WTC11 (cell line): Measurements from ENCODE around the gene ALK. TPM values are rescaled to one million over a fixed set of nuclear protein-coding genes. Genes with fewer than 3 reads are reported as not detected.

Experiments
- ATAC-seq: fragments of 200-7000 bp; cut with Tn5 transposase; 2 replicates; pipeline ENCODE4 v1.10.0; 2021; ENCODE audit warnings: mild to moderate bottlenecking, moderate library complexity
- CTCF ChIA-PET: fragments of 300-600 bp; sonication (Branson Sonifier 250); formaldehyde crosslinking; loops from one replicate; lab custom pipeline; 2021; ENCODE audit warnings: antibody characterized with exemption; lab: Charles Lee
- POLR2A ChIA-PET: fragments of 350-600 bp; sonication (Branson Sonifier 250); formaldehyde crosslinking; loops from one replicate; lab custom pipeline; 2021; ENCODE audit warnings: antibody characterized with exemption; lab: Charles Lee
- DNase-seq: peaks from one replicate; pipeline ENCODE4 v3.0.0; 2021; ENCODE audit warnings: low spot score
- H3K27ac Mint-ChIP-seq: 2 replicates; pipeline ENCODE4 v1.8.0; 2021; ENCODE audit warnings: mixed read lengths
- H3K27me3 Mint-ChIP-seq: 2 replicates; pipeline ENCODE4 v1.8.0; 2021; ENCODE audit warnings: low read depth, mild to moderate bottlenecking, moderate library complexity, mixed read lengths
- H3K36me3 Mint-ChIP-seq: 2 replicates; pipeline ENCODE4 v1.8.0; 2021; ENCODE audit warnings: mixed read lengths
- H3K4me1 Mint-ChIP-seq: 2 replicates; pipeline ENCODE4 v1.8.0; 2022; ENCODE audit warnings: mixed read lengths
- H3K4me3 Mint-ChIP-seq: 2 replicates; pipeline ENCODE4 v1.8.0; 2021; ENCODE audit warnings: mild to moderate bottlenecking, moderate library complexity, mixed read lengths
- H3K9me3 Mint-ChIP-seq: 2 replicates; pipeline ENCODE4 v1.8.0; 2021; ENCODE audit warnings: mixed read lengths
- CBFB ChIP-seq: sonication (generic); formaldehyde crosslinking; IDR thresholded peaks from 2 replicates; pipeline ENCODE4 v1.8.1; 2022; ENCODE audit warnings: mild to moderate bottlenecking, low read depth, missing genetic modification reagents
- CREB1 ChIP-seq: sonication (generic); formaldehyde crosslinking; IDR thresholded peaks from 2 replicates; pipeline ENCODE4 v1.8.0; 2023; ENCODE audit warnings: mild to moderate bottlenecking, missing genetic modification reagents
- CREM ChIP-seq: sonication (generic); formaldehyde crosslinking; IDR thresholded peaks from 2 replicates; pipeline ENCODE4 v1.8.1; 2022; ENCODE audit warnings: mild to moderate bottlenecking, missing genetic modification reagents, moderate library complexity
- E2F1 ChIP-seq: sonication (generic); formaldehyde crosslinking; IDR thresholded peaks from 2 replicates; pipeline ENCODE4 v1.8.0; 2022; ENCODE audit warnings: mild to moderate bottlenecking, missing genetic modification reagents
- E2F4 ChIP-seq: sonication (generic); formaldehyde crosslinking; IDR thresholded peaks from 2 replicates; pipeline ENCODE4 v1.8.1; 2022; ENCODE audit warnings: low read depth, mild to moderate bottlenecking, moderate library complexity, missing genetic modification reagents, borderline replicate concordance
- ELF4 ChIP-seq: sonication (generic); formaldehyde crosslinking; IDR thresholded peaks from 2 replicates; pipeline ENCODE4 v1.8.1; 2022; ENCODE audit warnings: low read depth, mild to moderate bottlenecking, moderate library complexity, missing genetic modification reagents
- HMGA2 ChIP-seq: fragments of 250-450 bp; sonication (Bioruptor Pico); IDR thresholded peaks from 2 replicates; pipeline ENCODE4 v1.4.0; 2021; ENCODE audit warnings: mild to moderate bottlenecking, moderate library complexity
- MYBL2 ChIP-seq: sonication (generic); formaldehyde crosslinking; IDR thresholded peaks from 2 replicates; pipeline ENCODE4 v1.8.1; 2023; ENCODE audit warnings: mild to moderate bottlenecking, moderate library complexity, missing genetic modification reagents
- NFATC4 ChIP-seq: fragments of 250-450 bp; sonication (Bioruptor Pico); IDR thresholded peaks from 2 replicates; pipeline ENCODE4 v1.9.0; 2021; ENCODE audit warnings: mild to moderate bottlenecking
- NFE2L1 ChIP-seq: sonication (generic); formaldehyde crosslinking; IDR thresholded peaks from 2 replicates; pipeline ENCODE4 v1.8.1; 2023; ENCODE audit warnings: missing genetic modification reagents
- NFYB ChIP-seq: sonication (generic); formaldehyde crosslinking; conservative IDR thresholded peaks from 2 replicates; pipeline ENCODE4 v1.8.0; 2022; ENCODE audit warnings: low read depth, missing genetic modification reagents
- NR2C2 ChIP-seq: sonication (generic); formaldehyde crosslinking; IDR thresholded peaks from 2 replicates; pipeline ENCODE4 v1.8.0; 2022; ENCODE audit warnings: mild to moderate bottlenecking, missing genetic modification reagents
- PRDM15 ChIP-seq: sonication (generic); formaldehyde crosslinking; IDR thresholded peaks from 2 replicates; pipeline ENCODE4 v1.8.0; 2022; ENCODE audit warnings: missing genetic modification reagents
- PRRX2 ChIP-seq: fragments of 250-450 bp; sonication (Bioruptor Pico); IDR thresholded peaks from 2 replicates; pipeline ENCODE4 v1.8.0; 2021; ENCODE audit warnings: mild to moderate bottlenecking
- RORB ChIP-seq: fragments of 250-450 bp; sonication (Bioruptor Pico); IDR thresholded peaks from 2 replicates; pipeline ENCODE4 v1.9.0; 2021; ENCODE audit warnings: mild to moderate bottlenecking
- SOX15 ChIP-seq: fragments of 250-450 bp; sonication (Bioruptor Pico); IDR thresholded peaks from 2 replicates; pipeline ENCODE4 v1.9.0; 2021; ENCODE audit warnings: mild to moderate bottlenecking
- SP1 ChIP-seq: sonication (generic); formaldehyde crosslinking; conservative IDR thresholded peaks from 2 replicates; pipeline ENCODE4 v1.8.1; 2022; ENCODE audit warnings: missing genetic modification reagents
- TCF7 ChIP-seq: sonication (generic); formaldehyde crosslinking; IDR thresholded peaks from 2 replicates; pipeline ENCODE4 v1.8.0; 2022; ENCODE audit warnings: mild to moderate bottlenecking, low read depth, missing genetic modification reagents, moderate library complexity
- TEAD1 ChIP-seq: sonication (generic); formaldehyde crosslinking; IDR thresholded peaks from 2 replicates; pipeline ENCODE4 v1.8.0; 2022; ENCODE audit warnings: mild to moderate bottlenecking, missing genetic modification reagents
- TEAD4 ChIP-seq: sonication (generic); formaldehyde crosslinking; IDR thresholded peaks from 2 replicates; pipeline ENCODE4 v1.8.0; 2022; ENCODE audit warnings: mild to moderate bottlenecking, missing genetic modification reagents
- ZNF219 ChIP-seq: sonication (generic); formaldehyde crosslinking; IDR thresholded peaks from 2 replicates; pipeline ENCODE4 v1.8.0; 2023; ENCODE audit warnings: missing genetic modification reagents, mild to moderate bottlenecking, borderline replicate concordance
- ZNF281 ChIP-seq: sonication (generic); formaldehyde crosslinking; IDR thresholded peaks from 2 replicates; pipeline ENCODE4 v1.8.0; 2023; ENCODE audit warnings: mild to moderate bottlenecking, missing genetic modification reagents
- ZNF416 ChIP-seq: fragments of 250-450 bp; sonication (Bioruptor Pico); IDR thresholded peaks from 2 replicates; pipeline ENCODE4 v1.9.0; 2021; ENCODE audit warnings: mild to moderate bottlenecking, inconsistent platforms
- ZNF423 ChIP-seq: fragments of 250-450 bp; sonication (Bioruptor Pico); IDR thresholded peaks from 2 replicates; pipeline ENCODE4 v2.1.2; 2022; ENCODE audit warnings: mild to moderate bottlenecking, moderate library complexity
- ZNF425 ChIP-seq: fragments of 250-450 bp; sonication (Bioruptor Pico); conservative IDR thresholded peaks from 2 replicates; pipeline ENCODE4 v1.9.0; 2021; ENCODE audit warnings: mild to moderate bottlenecking
- ZNF512 ChIP-seq: sonication (generic); formaldehyde crosslinking; IDR thresholded peaks from 2 replicates; pipeline ENCODE4 v1.8.1; 2022; ENCODE audit warnings: missing genetic modification reagents, borderline replicate concordance
- ZNF671 ChIP-seq: fragments of 250-450 bp; sonication (Bioruptor Pico); IDR thresholded peaks from 2 replicates; pipeline ENCODE4 v1.8.0; 2021; ENCODE audit warnings: mild to moderate bottlenecking
- total RNA-seq: library from RNA; stranded (reverse); gene quantifications from 3 replicates; pipeline ENCODE4 v1.2.3, GENCODE V29; 2021

The ALK gene
- total RNA-seq, 1 experiment from 2014 or later, result not detected

- TF ChIP-seq PRRX2 (CRISPR knock-in tag), result no peak
- no peak for TF ChIP-seq SOX15 (CRISPR knock-in tag)
- no peak for TF ChIP-seq PRDM15 (CRISPR knock-in tag)
- TF ChIP-seq CBFB (CRISPR knock-in tag), result no peak
- TF ChIP-seq RORB (CRISPR knock-in tag), result no peak
- TF ChIP-seq ZNF416 (CRISPR knock-in tag), result no peak
- no peak for TF ChIP-seq TEAD4
- no peak for TF ChIP-seq ZNF219 (CRISPR knock-in tag)
- TF ChIP-seq NFATC4 (CRISPR knock-in tag), result no peak
- no peak for TF ChIP-seq NFYB
Observed at GRCh38 chr2:29940706-29941105, 19.3 kb upstream of the ALK start (continued).

GRCh38 chr2:29936020-29936419 is 14.6 kb upstream of the ALK start:
- DNase-seq (no peak), ATAC-seq (no peak)
- H3K4me3 Mint-ChIP-seq, result no peak overlapping the region
- POLR2A ChIA-PET, result no interaction called here
- H3K9me3 Mint-ChIP-seq, result peaks cover 11% of the 10 kb centered on the region
- CTCF ChIA-PET, result no interaction called here
- no peaks in the 10 kb centered on the region for H3K36me3 Mint-ChIP-seq
- H3K27ac Mint-ChIP-seq, result no peak overlapping the region
- TF ChIP-seq ZNF423 (CRISPR knock-in tag), result no peak
- TF ChIP-seq HMGA2 (CRISPR knock-in tag), result no peak
- no peak for TF ChIP-seq ZNF281
- no peak for TF ChIP-seq PRRX2 (CRISPR knock-in tag)
- TF ChIP-seq ZNF416 (CRISPR knock-in tag), result no peak
- TF ChIP-seq ZNF512 (CRISPR knock-in tag), result no peak
- no peak for TF ChIP-seq TCF7 (CRISPR knock-in tag)
- no peak for TF ChIP-seq NR2C2
- no peak for TF ChIP-seq TEAD1 (CRISPR knock-in tag)
- TF ChIP-seq NFE2L1 (CRISPR knock-in tag), result no peak
- TF ChIP-seq E2F1, result no peak
- TF ChIP-seq SOX15 (CRISPR knock-in tag), result no peak
- TF ChIP-seq ZNF671, result no peak
- no peak for TF ChIP-seq CREM
- no peak for TF ChIP-seq E2F4 (CRISPR knock-in tag)
- no peak for TF ChIP-seq CREB1
- TF ChIP-seq ZNF425 (CRISPR knock-in tag), result no peak
- no peak for TF ChIP-seq ELF4 (CRISPR knock-in tag)
- TF ChIP-seq SP1 (CRISPR knock-in tag), result no peak
- TF ChIP-seq MYBL2 (CRISPR knock-in tag), result no peak
- H3K27me3 Mint-ChIP-seq, result no peaks in the 10 kb centered on the region
- peaks cover 6% of the 10 kb centered on the region; the same call in 1 of the 2 replicates for H3K4me1 Mint-ChIP-seq
